Measurements from ENCODE around the gene ZBED6. TPM values are rescaled to one million over a fixed set of nuclear protein-coding genes. Genes with fewer than 3 reads are reported as not detected.
A peak's percentile ranks its signal among the peaks of the same experiment; 100 is the strongest.

The ZBED6 gene
- total RNA-seq, 1 experiment from 2014 or later: 10.2 TPM

GRCh38 chr1:203839081-203839480, 43.7 kb downstream of the ZBED6 start:
- DNase-seq (ENCODE audit: low read depth): peak; percentile 9

- no peak for DNase-seq (ENCODE audit: low read depth)
Observed at GRCh38 chr1:203840208-203840808, 44.9 kb downstream of the ZBED6 start.

DNA sequence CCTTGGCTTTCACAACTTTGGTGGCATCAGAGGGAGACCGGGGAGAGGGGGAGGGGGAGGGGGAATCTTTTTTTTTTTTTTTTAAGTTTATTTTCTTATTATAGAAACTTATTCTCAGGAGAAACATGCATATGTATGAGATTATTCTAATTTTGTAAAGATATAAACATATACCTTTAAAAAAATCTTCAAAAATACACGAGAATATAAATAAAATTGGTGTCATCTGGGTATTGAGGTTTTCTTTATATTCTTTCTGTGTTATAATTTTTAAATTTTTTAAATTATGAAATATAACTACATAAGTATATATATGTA, 47.1 kb downstream of the ZBED6 start:
- no peak for DNase-seq (ENCODE audit: low read depth)

- no peak for DNase-seq (ENCODE audit: low read depth)
Observed at GRCh38 chr1:203843435-203843834, 48.0 kb downstream of the ZBED6 start.

Other genes starting within 250 kb of the ZBED6 start
- 30.4 and 36.5 TPM in 2 replicates for gene ATP2B4, start 168.8 kb upstream of the ZBED6 start, total RNA-seq (2014; rRNA removed; shearing (Covaris generic))
- 0.36 TPM in 1 of 2 replicates, not detected in the other for gene LAX1, start 30.4 kb upstream of the ZBED6 start, total RNA-seq (2014; rRNA removed; shearing (Covaris generic))
- 62.7 and 71.3 TPM in 2 replicates for gene ZC3H11A, start within 50 bp of the ZBED6 start, total RNA-seq (2014; rRNA removed; shearing (Covaris generic))
- 184 and 185 TPM in 2 replicates for gene SNRPE, start 66.0 kb downstream of the ZBED6 start, total RNA-seq (2014; rRNA removed; shearing (Covaris generic))

Data from RPMI7951 (cell line).